Uterus (tissue), 2 donors: ENCODE measurements around the gene HCN2.
A peak's percentile ranks its signal among the peaks of the same experiment; 100 is the strongest.

Experiments
- POLR2A ChIP-seq, 2 donors: fragments of 450-650 bp; IDR thresholded peaks; one replicate each; pipeline ENCODE4 v1.6.1; 2016; ENCODE audit warnings: antibody characterized with exemption in 2 of 2, mild to moderate bottlenecking in 1 of 2, moderate library complexity in 1 of 2
- TF ChIP-seq, protein P1 (sequence below), 4 experiments: fragments of 200-600 bp in 2 of 4; fragments of 450-650 bp in 2 of 4; sonication (generic) in 2 of 4; IDR thresholded peaks; one replicate each; pipeline ENCODE4 v1.5.1; 2016 to 2019; ENCODE audit warnings: antibody characterized with exemption in 4 of 4, mild to moderate bottlenecking in 2 of 4, moderate library complexity in 1 of 4

DNA sequence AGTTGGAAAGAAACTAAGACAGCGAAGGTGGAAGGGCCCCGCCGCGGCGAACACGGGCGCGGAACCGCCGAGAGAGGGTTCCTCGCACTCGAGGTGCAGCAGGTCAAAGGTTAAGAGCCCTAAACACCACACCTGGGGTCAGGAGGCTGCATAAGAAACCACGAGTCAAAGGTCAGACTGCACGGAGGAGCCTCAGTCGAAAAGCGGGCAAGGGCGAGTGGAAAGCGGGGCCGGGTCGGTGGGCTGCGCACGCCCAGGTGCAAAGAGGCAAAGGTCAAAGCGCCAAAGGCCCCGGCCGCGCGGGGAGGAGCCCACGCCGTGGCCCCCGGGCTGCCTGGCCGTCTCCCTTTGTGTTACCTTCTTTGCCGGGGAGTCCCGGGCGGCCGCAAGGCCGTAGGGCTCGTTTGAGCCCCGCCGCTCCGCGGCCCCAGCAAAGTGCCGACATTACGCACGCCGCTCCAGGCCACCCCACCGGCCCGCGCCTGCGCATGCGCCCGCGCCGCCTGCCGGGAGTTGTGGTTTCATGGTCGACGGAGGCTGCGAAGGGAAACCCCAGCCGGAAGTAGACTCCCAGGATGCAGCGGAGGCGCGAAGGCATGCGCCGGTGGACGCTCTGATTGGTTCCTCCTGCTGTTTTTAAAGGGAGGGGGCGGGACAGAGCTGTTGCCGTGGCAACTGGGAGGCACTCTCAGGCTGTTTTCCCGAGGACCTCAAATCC, 43.5 kb downstream of the HCN2 start, which contains the start of gene POLRMT:
- peak in 1 of 2 donors; percentile 52 for TF ChIP-seq POLR2A (IDR thresholded peaks at IDR 0.05)
- TF ChIP-seq, protein P1, sequence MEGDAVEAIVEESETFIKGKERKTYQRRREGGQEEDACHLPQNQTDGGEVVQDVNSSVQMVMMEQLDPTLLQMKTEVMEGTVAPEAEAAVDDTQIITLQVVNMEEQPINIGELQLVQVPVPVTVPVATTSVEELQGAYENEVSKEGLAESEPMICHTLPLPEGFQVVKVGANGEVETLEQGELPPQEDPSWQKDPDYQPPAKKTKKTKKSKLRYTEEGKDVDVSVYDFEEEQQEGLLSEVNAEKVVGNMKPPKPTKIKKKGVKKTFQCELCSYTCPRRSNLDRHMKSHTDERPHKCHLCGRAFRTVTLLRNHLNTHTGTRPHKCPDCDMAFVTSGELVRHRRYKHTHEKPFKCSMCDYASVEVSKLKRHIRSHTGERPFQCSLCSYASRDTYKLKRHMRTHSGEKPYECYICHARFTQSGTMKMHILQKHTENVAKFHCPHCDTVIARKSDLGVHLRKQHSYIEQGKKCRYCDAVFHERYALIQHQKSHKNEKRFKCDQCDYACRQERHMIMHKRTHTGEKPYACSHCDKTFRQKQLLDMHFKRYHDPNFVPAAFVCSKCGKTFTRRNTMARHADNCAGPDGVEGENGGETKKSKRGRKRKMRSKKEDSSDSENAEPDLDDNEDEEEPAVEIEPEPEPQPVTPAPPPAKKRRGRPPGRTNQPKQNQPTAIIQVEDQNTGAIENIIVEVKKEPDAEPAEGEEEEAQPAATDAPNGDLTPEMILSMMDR (IDR thresholded peaks at IDR 0.05): peak in 2 of 4 experiments; percentile 21 to 47
